ENCODE data around the gene ST8SIA1. TPM values are rescaled to one million over a fixed set of nuclear protein-coding genes. Genes with fewer than 3 reads are reported as not detected.
"Not testable (repeated sequence)": the region's sequence is repeated elsewhere in the genome, so short reads cannot be mapped to it uniquely, and the experiment has no call there.

ST8SIA1 gene
- 10 to 100 TPM in 3 of 10 donors, 1 to 10 TPM in 7; 6.8 to 13.0 (median 8.6) TPM for polyA plus RNA-seq (ENCODE audit: insufficient read length in 10 of 10)
- long read RNA-seq, donor 1, full-length matches to known transcripts = 3 of 3 reads
- long read RNA-seq, donor 1, partial matches to known transcripts = 0 of 3 reads
- long read RNA-seq, donor 1, other reads (novel, unspliced or antisense) = 0 of 3 reads
- long read RNA-seq, donor 2, partial matches to known transcripts = 0 of 1 reads
- long read RNA-seq, donor 2, other reads (novel, unspliced or antisense) = 0 of 1 reads
- long read RNA-seq, donor 3 = 0 reads
- long read RNA-seq, donor 4 = 0 reads
- long read RNA-seq, donor 5, partial matches to known transcripts = 0 of 1 reads
- long read RNA-seq, donor 5, other reads (novel, unspliced or antisense) = 0 of 1 reads
- long read RNA-seq, donor 6, partial matches to known transcripts = 0 of 1 reads
- long read RNA-seq, donor 6, other reads (novel, unspliced or antisense) = 0 of 1 reads
- long read RNA-seq, donor 7, full-length matches to known transcripts = 2 of 2 reads
- long read RNA-seq, donor 7, partial matches to known transcripts = 0 of 2 reads
- long read RNA-seq, donor 7, other reads (novel, unspliced or antisense) = 0 of 2 reads
- long read RNA-seq, donor 8, full-length matches to known transcripts = 1 of 1 reads
- long read RNA-seq, donor 8, partial matches to known transcripts = 0 of 1 reads
- long read RNA-seq, donor 8, other reads (novel, unspliced or antisense) = 0 of 1 reads
- long read RNA-seq, donor 9 = 0 reads

GRCh38 chr12:22334410-22335100 is at the start of gene ST8SIA1:
Gene ST8SIA1 (minus strand): TSS chr12:22334707. CDS start chr12:22334232, 475 bp downstream.
- DNase-seq = peak in 2 of 3 donors; percentile 75 to 89

GRCh38 chr12:22380031-22380430 is 45.5 kb upstream of the ST8SIA1 start:
- DNase-seq = no peak

GRCh38 chr12:22377731-22378496 is 43.4 kb upstream of the ST8SIA1 start:
- DNase-seq = no peak

GRCh38 chr12:22376596-22377150 is 42.2 kb upstream of the ST8SIA1 start:
- DNase-seq = not testable (repeated sequence)

- no peak for DNase-seq
These were observed 40.0 kb upstream of the ST8SIA1 start for GRCh38 chr12:22374508-22374907.

GRCh38 chr12:22372277-22372837 is 37.9 kb upstream of the ST8SIA1 start:
- no peak for DNase-seq

- DNase-seq = no peak
These were observed 31.7 kb upstream of the ST8SIA1 start for GRCh38 chr12:22366181-22366580.

- DNase-seq = no peak
These were observed 27.3 kb upstream of the ST8SIA1 start for GRCh38 chr12:22361785-22362184.

GRCh38 chr12:22360774-22361173 is 26.3 kb upstream of the ST8SIA1 start:
- peak in 1 of 3 donors; percentile 11 for DNase-seq

GRCh38 chr12:22357531-22357930 is 23.0 kb upstream of the ST8SIA1 start:
- DNase-seq = no peak

GRCh38 chr12:22356231-22356630 is 21.7 kb upstream of the ST8SIA1 start:
- DNase-seq = no peak

- DNase-seq = no peak
These were observed 20.6 kb upstream of the ST8SIA1 start for GRCh38 chr12:22355011-22355580.

GRCh38 chr12:22353615-22354325 is 19.3 kb upstream of the ST8SIA1 start:
- DNase-seq = no peak

GRCh38 chr12:22350886-22351285 is 16.4 kb upstream of the ST8SIA1 start:
- no peak for DNase-seq

- no peak for DNase-seq
These were observed 13.7 kb upstream of the ST8SIA1 start for GRCh38 chr12:22348208-22348607.

- no peak for DNase-seq
These were observed 5.6 kb upstream of the ST8SIA1 start for GRCh38 chr12:22340143-22340542.

GRCh38 chr12:22339691-22340090 is 5.2 kb upstream of the ST8SIA1 start:
- no peak for DNase-seq

GRCh38 chr12:22335794-22336166 is 1.3 kb upstream of the ST8SIA1 start:
- DNase-seq = no peak

- DNase-seq = peak in 1 of 3 donors; percentile 65
These were observed 646 bp downstream of the ST8SIA1 start for GRCh38 chr12:22333713-22334409.
